CD4-positive, alpha-beta memory T cell (primary cell): ENCODE results near the gene C6orf120. TPM values are rescaled to one million over a fixed set of nuclear protein-coding genes. Genes with fewer than 3 reads are reported as not detected.

Source experiments
- CTCF ChIA-PET: fragments of 350-600 bp; sonication (Branson Sonifier 250); formaldehyde crosslinking; loops from one replicate; lab custom pipeline; 2021; ENCODE audit warnings: inconsistent platforms; ENCODE audit not compliant: partially characterized antibody; lab: Charles Lee
- POLR2A ChIA-PET: fragments of 350-600 bp; sonication (Branson Sonifier 250); formaldehyde crosslinking; loops from one replicate; lab custom pipeline; 2021; ENCODE audit not compliant: partially characterized antibody; lab: Charles Lee
- DNase-seq, 5 donors: peaks; one replicate each; pipeline versions ENCODE4 v3.0.0 to v3.0.0-alpha.2; 2020 to 2022; ENCODE audit warnings: mixed read lengths in 1 of 5
- H3K27ac ChIP-seq: one replicate; pipeline ENCODE4 v1.7.0; 2013; ENCODE audit warnings: low read depth, low read length
- H3K27me3 ChIP-seq: 2 replicates; pipeline ENCODE4 v1.7.0; 2013; ENCODE audit warnings: mild to moderate bottlenecking, low read length, moderate library complexity; ENCODE audit not compliant: insufficient read depth
- H3K36me3 ChIP-seq: 2 replicates; pipeline ENCODE4 v1.7.0; 2013; ENCODE audit warnings: mild to moderate bottlenecking, low read length, moderate library complexity; ENCODE audit not compliant: insufficient read depth
- H3K4me1 ChIP-seq: 2 replicates; pipeline ENCODE4 v1.7.0; 2013; ENCODE audit warnings: mild to moderate bottlenecking, low read length, moderate library complexity; ENCODE audit not compliant: insufficient read depth
- H3K4me3 ChIP-seq, 2 donors: one replicate each; pipeline ENCODE4 v1.7.0; 2013; ENCODE audit warnings: low read length in 2 of 2, mild to moderate bottlenecking in 1 of 2
- H3K9me3 ChIP-seq, 2 donors: one replicate each; pipeline ENCODE4 v1.7.0; 2013; ENCODE audit warnings: low read length in 2 of 2, control low read depth in 1 of 2; ENCODE audit not compliant: control insufficient read depth in 1 of 2
- H3K27ac Mint-ChIP-seq, 7 donors: one replicate each; pipeline ENCODE4 v1.8.0; 2020 to 2021; ENCODE audit warnings: mixed read lengths in 7 of 7, mild to moderate bottlenecking in 6 of 7, inconsistent platforms in 3 of 7, moderate library complexity in 3 of 7
- H3K27me3 Mint-ChIP-seq, 2 donors: one replicate each; pipeline ENCODE4 v1.8.0; 2020 to 2021; ENCODE audit warnings: mixed read lengths in 2 of 2
- H3K36me3 Mint-ChIP-seq, 2 donors: one replicate each; pipeline ENCODE4 v1.8.0; 2020 to 2021; ENCODE audit warnings: mixed read lengths in 2 of 2, inconsistent platforms in 1 of 2, mild to moderate bottlenecking in 1 of 2
- H3K4me1 Mint-ChIP-seq, 4 donors: one replicate each; pipeline ENCODE4 v1.8.0; 2020 to 2021; ENCODE audit warnings: mixed read lengths in 4 of 4, mild to moderate bottlenecking in 1 of 4
- H3K4me3 Mint-ChIP-seq, 8 donors: one replicate each; pipeline ENCODE4 v1.8.0; 2020 to 2021; ENCODE audit warnings: mixed read lengths in 8 of 8, mild to moderate bottlenecking in 7 of 8, moderate library complexity in 6 of 8, inconsistent platforms in 3 of 8
- H3K9me3 Mint-ChIP-seq, 8 donors: one replicate each; pipeline ENCODE4 v1.8.0; 2020 to 2021; ENCODE audit warnings: mixed read lengths in 8 of 8, mild to moderate bottlenecking in 5 of 8, inconsistent platforms in 3 of 8, moderate library complexity in 1 of 8
- intact Hi-C: fragments of 100-400 bp; cut with micrococcal nuclease; formaldehyde crosslinking; loops from one replicate; pipeline ENCODE4 v1.15.1; 2023
- polyA plus RNA-seq, 2 donors: library from polyadenylated mRNA; unstranded; fragments of 300-500 nt; fragmentation: Illumina TruSeq; gene quantifications; one replicate each; pipeline ENCODE4 v1.2.3, GENCODE V29; 2021
- total RNA-seq, 2 experiments: library from RNA; stranded (reverse); gene quantifications; one replicate each; pipeline ENCODE4 v1.2.3, GENCODE V29; 2021

Gene C6orf120
- total and polyA plus RNA-seq, 4 experiments from 2014 or later = 8.3 to 35.9 (median 21.9) TPM

- H3K4me3 Mint-ChIP-seq = peak overlapping the region; percentile 89 to 100 (median 96)
- H3K36me3 ChIP-seq = no peaks in the 10 kb centered on the region
Measured at GRCh38 chr6:169723200-169723909, 21.4 kb downstream of the C6orf120 start.

GRCh38 chr6:169723991-169724493 is 22.1 kb downstream of the C6orf120 start:
- H3K27me3 Mint-ChIP-seq = no peaks in the 10 kb centered on the region

More at GRCh38 chr6:169723200-169723909, 21.4 kb downstream of the C6orf120 start:
- H3K27me3 Mint-ChIP-seq = no peaks in the 10 kb centered on the region
- no peaks in the 10 kb centered on the region for H3K9me3 Mint-ChIP-seq
- H3K4me3 ChIP-seq = peak overlapping the region; percentile 76 to 90
- POLR2A ChIA-PET = interaction anchor here (0.9 to 18.2 kb wide), 8 partner anchors 8 to 830 kb away, joined by 3 to 279 read pairs (median 17); partner anchors contain the start of genes C6orf120, DYNLT2, ERMARD and PSMB1
- no peaks in the 10 kb centered on the region for H3K9me3 ChIP-seq
- peak overlapping the region; percentile 93 to 99 (median 96) for H3K27ac Mint-ChIP-seq
- no peaks in the 10 kb centered on the region for H3K27me3 ChIP-seq
- peaks cover 49% of the 10 kb centered on the region for H3K4me1 ChIP-seq
- CTCF ChIA-PET = interaction anchor here (0.8 to 2.7 kb wide), 4 partner anchors 13 to 820 kb away, joined by 3 to 15 read pairs (median 4); partner anchors contain the start of genes C6orf120 and WDR27
- H3K27ac ChIP-seq = peak overlapping the region; percentile 85
- intact Hi-C loops = loop anchor here (1.0 kb wide), 3 partner anchors 21 to 831 kb away; partner anchors contain the start of genes C6orf120, DYNLT2, ERMARD and TBP
- H3K4me1 Mint-ChIP-seq = peaks cover 28 to 55% (median 42%) of the 10 kb centered on the region in 4 donors
- DNase-seq = peak; percentile 74 to 79 (median 76)
- H3K36me3 Mint-ChIP-seq = peaks cover 0 to 13% of the 10 kb centered on the region in 2 donors

GRCh38 chr6:169724494-169725124 is 22.7 kb downstream of the C6orf120 start, which contains the start of gene PHF10:
Gene PHF10 (minus strand): TSS chr6:169724500. CDS start chr6:169723931, 569 bp downstream.
- no peaks in the 10 kb centered on the region for H3K27me3 ChIP-seq
- Mint-ChIP-seq H3K9me3 (no peaks in the 10 kb centered on the region), H3K27me3 (no peaks in the 10 kb centered on the region), H3K36me3 (peaks cover 0 to 13% of the 10 kb centered on the region in 2 donors), H3K27ac (peak within 1 kb of the TSS; percentile 93 to 99 (median 96)), H3K4me1 (peaks cover 22 to 47% (median 34%) of the 10 kb centered on the region in 4 donors), H3K4me3 (peak within 1 kb of the TSS; percentile 89 to 100 (median 96))
- intact Hi-C loops = loop anchor here (2.0 kb wide), 1 partner anchor 70 kb away; no protein-coding TSS in a partner anchor
- H3K4me3 ChIP-seq = peak within 1 kb of the TSS; percentile 76 to 90
- H3K9me3 ChIP-seq = no peaks in the 10 kb centered on the region
- peak; percentile 61 to 67 (median 63) for DNase-seq
- no peaks in the 10 kb centered on the region for H3K36me3 ChIP-seq
- POLR2A ChIA-PET = interaction anchor here (0.8 to 18.2 kb wide), 9 partner anchors 9 to 859 kb away, joined by 3 to 279 read pairs (median 4); partner anchors contain the start of genes C6orf120, DYNLT2, ERMARD and PDCD2
- peak within 1 kb of the TSS; percentile 85 for H3K27ac ChIP-seq
- peaks cover 38% of the 10 kb centered on the region for H3K4me1 ChIP-seq
- CTCF ChIA-PET = interaction anchor here (0.6 kb wide), 1 partner anchor 11 kb away, joined by 3 read pairs; no protein-coding TSS in a partner anchor

More at GRCh38 chr6:169723991-169724493, 22.1 kb downstream of the C6orf120 start:
- Mint-ChIP-seq H3K4me1 (peaks cover 26 to 52% (median 40%) of the 10 kb centered on the region in 4 donors), H3K36me3 (peaks cover 0 to 13% of the 10 kb centered on the region in 2 donors), H3K4me3 (peak overlapping the region in 6 of 8 donors; percentile 25 to 87 (median 59)), H3K27ac (peak overlapping the region in 1 of 7 donors; percentile 78), H3K9me3 (no peaks in the 10 kb centered on the region)
- H3K27ac ChIP-seq = no peak overlapping the region
- intact Hi-C loops = loop anchor here (1.0 to 2.0 kb wide), 4 partner anchors 22 to 830 kb away; partner anchors contain the start of genes C6orf120, DYNLT2, ERMARD and TBP
- peaks cover 44% of the 10 kb centered on the region for H3K4me1 ChIP-seq
- ChIA-PET CTCF (interaction anchor here (1.2 to 2.7 kb wide), 2 partner anchors 13 to 22 kb away, joined by 4 to 15 read pairs; partner anchors contain the start of genes C6orf120 and WDR27), POLR2A (interaction anchor here (0.9 to 18.2 kb wide), 8 partner anchors 9 to 829 kb away, joined by 3 to 279 read pairs (median 14); partner anchors contain the start of genes C6orf120, DYNLT2, ERMARD and PSMB1)
- H3K9me3 ChIP-seq = no peaks in the 10 kb centered on the region
- peak; percentile 40 to 52 (median 43) for DNase-seq
- no peaks in the 10 kb centered on the region for H3K27me3 ChIP-seq
- H3K36me3 ChIP-seq = no peaks in the 10 kb centered on the region
- no peak overlapping the region for H3K4me3 ChIP-seq

- peak in 1 of 5 donors; percentile 42 for DNase-seq
- H3K27ac ChIP-seq = peak overlapping the region; percentile 47
- H3K27ac Mint-ChIP-seq = peak overlapping the region; percentile 84 to 94 (median 92)
- peaks cover 19 to 39% (median 28%) of the 10 kb centered on the region in 4 donors for H3K4me1 Mint-ChIP-seq
- H3K27me3 ChIP-seq = no peaks in the 10 kb centered on the region
- intact Hi-C loops = loop anchor here (2.0 kb wide), 1 partner anchor 71 kb away; no protein-coding TSS in a partner anchor
- no peaks in the 10 kb centered on the region for H3K27me3 Mint-ChIP-seq
- H3K9me3 ChIP-seq = no peaks in the 10 kb centered on the region
- peak overlapping the region in 1 of 2 donors; percentile 62 for H3K4me3 ChIP-seq
- ChIA-PET CTCF (interaction anchor here (0.6 kb wide), 1 partner anchor 12 kb away, joined by 3 read pairs; no protein-coding TSS in a partner anchor), POLR2A (interaction anchor here (0.8 to 18.2 kb wide), 9 partner anchors 9 to 859 kb away, joined by 3 to 279 read pairs (median 4); partner anchors contain the start of genes C6orf120, DYNLT2, ERMARD and PDCD2)
- peaks cover 32% of the 10 kb centered on the region for H3K4me1 ChIP-seq
- no peaks in the 10 kb centered on the region for H3K36me3 ChIP-seq
- H3K4me3 Mint-ChIP-seq = peak overlapping the region; percentile 84 to 94 (median 88)
- peaks cover 0 to 10% of the 10 kb centered on the region in 2 donors for H3K36me3 Mint-ChIP-seq
- no peaks in the 10 kb centered on the region for H3K9me3 Mint-ChIP-seq
Measured at GRCh38 chr6:169725125-169726048, 23.5 kb downstream of the C6orf120 start.

GRCh38 chr6:169726049-169726400 is 24.1 kb downstream of the C6orf120 start:
- no peak for DNase-seq
- Mint-ChIP-seq H3K4me1 (peaks cover 16 to 35% (median 24%) of the 10 kb centered on the region in 4 donors), H3K9me3 (no peaks in the 10 kb centered on the region), H3K36me3 (peaks cover 0 to 10% of the 10 kb centered on the region in 2 donors), H3K27ac (peak overlapping the region in 6 of 7 donors; percentile 58 to 94 (median 93)), H3K4me3 (peak overlapping the region; percentile 84 to 94 (median 88)), H3K27me3 (no peaks in the 10 kb centered on the region)
- Histone ChIP-seq H3K36me3 (no peaks in the 10 kb centered on the region), H3K9me3 (no peaks in the 10 kb centered on the region), H3K27ac (no peak overlapping the region), H3K4me1 (peaks cover 28% of the 10 kb centered on the region), H3K4me3 (no peak overlapping the region), H3K27me3 (no peaks in the 10 kb centered on the region)
- ChIA-PET CTCF (no interaction called here), POLR2A (interaction anchor here (6.4 to 18.2 kb wide), 3 partner anchors 17 to 25 kb away, joined by 55 to 279 read pairs (median 100); partner anchors contain the start of genes C6orf120, DYNLT2, ERMARD and WDR27)
- intact Hi-C loops = no loop called here
